ENCODE data around the gene ZRANB1.

GRCh38 chr10:125010362-125010761 lies 68.4 kb downstream of the ZRANB1 start:
- TF ChIP-seq CTCF (conservative IDR thresholded peaks at IDR 0.05; ENCODE audit: low read length) = no peak
- TF ChIP-seq EZH2phosphoT487 (IDR thresholded peaks at IDR 0.05; ENCODE audit: borderline replicate concordance, low read depth, low read length) = no peak

All from OCI-LY7 (cell line).